ENCODE data around the gene FKBP1C.
"Not testable (repeated sequence)": the region's sequence is repeated elsewhere in the genome, so short reads cannot be mapped to it uniquely, and the experiment has no call there.

The FKBP1C gene

GRCh38 chr6:63211343-63211742, at the start of gene FKBP1C:
Gene FKBP1C, plus strand, starts transcription at chr6:63211469.
- DNase-seq: not testable (repeated sequence)

- not testable (repeated sequence) for DNase-seq
These were observed 47.0 kb upstream of the FKBP1C start for GRCh38 chr6:63164047-63164803.

- DNase-seq: no peak
These were observed 37.1 kb upstream of the FKBP1C start for GRCh38 chr6:63174173-63174572.

- DNase-seq: no peak
These were observed 35.1 kb upstream of the FKBP1C start for GRCh38 chr6:63176181-63176580.

DNA sequence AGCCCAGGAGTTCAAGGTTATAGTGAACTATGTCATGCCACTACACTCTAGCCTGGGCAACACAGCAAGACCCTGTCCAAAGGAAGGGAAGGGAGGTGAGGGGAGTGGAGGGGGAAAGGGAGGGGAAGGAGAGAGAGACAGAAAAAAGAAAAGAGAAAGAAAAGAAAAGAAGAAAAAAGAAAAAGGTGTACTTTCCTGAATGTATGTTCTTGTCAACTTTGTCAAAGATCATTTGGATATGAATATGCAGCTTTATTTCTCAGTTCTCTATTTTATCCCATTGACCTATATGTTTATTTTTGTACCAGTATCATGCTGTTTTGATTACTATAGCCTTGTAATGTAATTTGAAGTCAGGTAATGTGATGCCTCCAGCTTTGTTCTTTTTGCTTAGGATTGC, 30.9 kb upstream of the FKBP1C start:
- no peak for DNase-seq

DNA sequence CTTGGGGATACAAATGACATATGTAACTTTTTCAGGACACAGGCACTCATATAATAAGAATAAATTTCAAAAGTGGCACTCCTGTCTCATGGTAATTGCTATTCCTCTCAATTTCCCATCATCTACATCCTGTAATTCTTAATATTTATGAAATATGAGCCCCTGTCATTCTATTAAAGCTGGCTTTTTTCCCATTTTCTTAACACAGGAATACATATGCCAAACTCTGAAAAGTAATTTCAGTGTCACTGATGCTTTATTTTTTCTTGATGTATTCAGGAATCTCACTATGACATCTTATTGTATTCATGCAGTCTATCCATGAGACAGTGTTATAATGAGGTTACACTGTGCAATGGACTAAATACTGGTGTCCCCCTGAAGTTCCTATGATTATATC, 24.3 kb upstream of the FKBP1C start:
- no peak for DNase-seq

GRCh38 chr6:63188828-63189227, 22.4 kb upstream of the FKBP1C start:
- no peak for DNase-seq

DNA sequence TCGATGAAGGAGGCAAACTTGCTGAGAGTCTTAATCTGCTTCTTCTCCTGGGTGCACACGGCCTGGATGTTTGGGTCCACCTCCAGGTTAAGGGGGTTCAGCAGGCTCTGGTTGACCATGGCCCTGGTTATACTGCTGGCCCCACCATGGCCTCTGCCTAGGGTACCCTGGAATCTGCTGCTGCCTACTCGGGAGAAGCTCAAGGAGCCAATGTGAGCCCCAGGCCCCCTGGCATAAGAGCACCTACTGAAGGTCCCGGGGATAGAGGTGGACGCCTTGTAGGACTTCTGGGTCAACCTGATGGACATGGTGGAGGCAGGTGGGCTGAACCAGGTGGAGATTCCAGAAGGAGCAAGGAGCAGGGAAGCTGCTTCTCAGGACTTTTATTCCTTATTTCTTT, 17.9 kb upstream of the FKBP1C start:
- DNase-seq: no peak

GRCh38 chr6:63197741-63198140, 13.5 kb upstream of the FKBP1C start:
- DNase-seq: no peak

GRCh38 chr6:63213325-63213724, 2.1 kb downstream of the FKBP1C start:
- no peak for DNase-seq

DNA sequence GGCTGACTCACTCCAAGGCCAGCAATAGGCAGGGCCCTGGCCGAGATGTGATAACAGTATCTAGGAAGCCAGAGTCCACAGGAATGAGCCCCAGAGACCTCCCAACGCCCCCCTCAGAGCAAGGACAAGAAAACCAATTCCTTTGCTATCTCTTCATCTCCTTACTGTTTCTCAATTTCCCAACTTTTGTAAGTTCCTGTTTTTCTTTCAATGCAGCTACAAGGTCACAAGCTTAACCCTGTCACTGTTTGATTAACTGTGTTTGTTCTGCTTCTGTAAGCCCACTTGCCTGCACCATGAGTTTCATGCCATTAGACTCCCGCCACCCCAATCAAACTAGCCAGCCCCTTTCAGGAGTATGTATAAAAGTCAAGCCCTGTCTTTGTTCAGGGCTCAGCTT, 3.5 kb downstream of the FKBP1C start:
- no peak for DNase-seq

GRCh38 chr6:63224179-63224578, 12.9 kb downstream of the FKBP1C start:
- no peak for DNase-seq

DNA sequence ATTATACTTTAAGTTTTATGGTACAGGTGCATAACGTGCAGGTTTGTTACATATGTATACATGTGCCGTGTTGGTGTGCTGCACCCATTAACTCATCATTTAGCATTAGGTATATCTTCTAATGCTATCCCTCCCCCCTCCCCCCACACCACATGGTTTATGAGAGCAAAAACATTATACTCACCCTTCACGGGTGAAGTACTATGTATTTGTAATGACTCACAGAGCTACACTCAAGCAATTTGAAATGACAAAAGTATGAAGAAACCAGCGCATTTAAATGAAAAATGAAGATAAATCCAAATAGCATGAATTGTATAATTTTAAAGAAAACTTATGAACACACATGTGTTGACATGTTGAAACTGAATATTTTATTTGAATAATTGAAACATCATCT, 14.7 kb downstream of the FKBP1C start:
- DNase-seq: not testable (repeated sequence)

- not testable (repeated sequence) for DNase-seq
These were observed 16.9 kb downstream of the FKBP1C start for GRCh38 chr6:63227928-63228894.

GRCh38 chr6:63230027-63230426, 18.8 kb downstream of the FKBP1C start:
- not testable (repeated sequence) for DNase-seq

- not testable (repeated sequence) for DNase-seq
These were observed 19.2 kb downstream of the FKBP1C start for GRCh38 chr6:63230511-63230910.

DNA sequence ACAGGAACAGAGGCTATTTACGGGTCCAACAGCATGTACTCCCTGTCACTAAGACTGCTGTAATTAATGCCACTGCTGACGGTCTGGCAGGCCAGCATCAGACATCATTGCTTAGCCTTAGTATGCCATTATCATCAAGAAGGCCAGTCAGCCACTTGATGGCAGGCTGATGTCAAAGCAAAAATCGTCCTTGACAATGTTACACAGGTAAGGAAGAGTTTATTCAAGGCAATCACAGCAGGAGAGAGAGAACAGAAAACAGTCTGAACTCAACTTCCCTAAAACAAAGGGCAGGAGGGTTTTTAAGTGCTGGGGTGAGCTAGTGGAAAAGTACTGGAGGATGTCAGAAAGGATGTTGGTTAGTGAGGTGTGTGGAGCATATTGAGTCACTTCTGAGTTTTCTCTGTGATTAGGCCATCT, 25.1 kb downstream of the FKBP1C start:
- no peak for DNase-seq

DNA sequence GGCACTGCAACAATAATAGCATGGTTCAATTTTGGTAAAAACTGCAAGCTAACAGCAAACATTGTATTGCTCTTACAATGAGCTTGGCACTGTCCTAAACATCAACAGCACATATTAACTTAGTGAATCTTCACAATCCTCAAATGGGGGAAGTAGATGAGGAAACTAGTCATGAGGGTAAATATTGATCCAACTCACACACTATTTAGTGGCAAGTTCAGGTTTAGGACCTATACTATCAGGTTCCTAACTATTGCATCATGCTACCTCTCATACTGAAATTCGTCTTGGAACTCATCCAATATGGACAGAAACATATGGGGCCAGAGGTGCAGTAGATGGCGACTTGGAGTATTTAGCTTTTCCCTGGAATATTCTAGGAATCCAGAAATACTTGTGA, 34.2 kb downstream of the FKBP1C start:
- DNase-seq: no peak

DNA sequence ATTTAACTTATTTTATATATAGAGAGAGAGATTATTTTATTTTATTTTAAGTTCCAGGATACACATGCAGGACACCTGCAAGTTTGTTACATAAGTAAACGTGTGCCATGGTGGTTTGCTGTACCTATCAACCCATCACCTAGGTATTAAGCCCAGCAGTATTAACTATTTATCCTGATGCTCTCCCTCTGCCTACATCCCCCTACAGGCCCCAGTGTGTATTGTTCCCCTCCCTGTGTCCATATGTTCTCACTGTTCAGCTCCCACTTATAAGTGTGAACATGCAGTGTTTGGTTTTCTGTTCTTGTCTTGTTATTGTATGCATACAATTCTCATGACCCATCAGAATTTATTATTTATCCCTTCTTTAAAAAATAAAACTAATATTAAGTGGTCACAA, 34.6 kb downstream of the FKBP1C start:
- DNase-seq: no peak

DNA sequence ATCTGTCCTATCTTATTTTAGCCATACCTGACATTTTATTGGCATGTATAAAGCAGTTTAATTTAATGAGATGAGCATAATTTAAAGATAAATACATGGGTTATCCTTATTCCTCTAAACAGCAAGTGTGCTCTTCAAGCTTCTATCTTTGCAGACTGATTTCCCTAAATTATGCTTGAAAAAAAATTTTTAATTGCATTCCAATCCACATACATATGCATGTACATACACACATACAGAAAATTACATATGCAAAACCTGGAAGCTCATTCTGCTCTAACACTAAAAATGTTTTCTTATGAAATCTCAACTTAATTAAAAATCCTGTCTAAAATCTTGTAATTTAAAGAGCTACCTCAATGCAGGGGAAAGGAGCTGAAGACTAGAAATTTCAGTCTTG, 35.3 kb downstream of the FKBP1C start:
- DNase-seq: no peak

DNA sequence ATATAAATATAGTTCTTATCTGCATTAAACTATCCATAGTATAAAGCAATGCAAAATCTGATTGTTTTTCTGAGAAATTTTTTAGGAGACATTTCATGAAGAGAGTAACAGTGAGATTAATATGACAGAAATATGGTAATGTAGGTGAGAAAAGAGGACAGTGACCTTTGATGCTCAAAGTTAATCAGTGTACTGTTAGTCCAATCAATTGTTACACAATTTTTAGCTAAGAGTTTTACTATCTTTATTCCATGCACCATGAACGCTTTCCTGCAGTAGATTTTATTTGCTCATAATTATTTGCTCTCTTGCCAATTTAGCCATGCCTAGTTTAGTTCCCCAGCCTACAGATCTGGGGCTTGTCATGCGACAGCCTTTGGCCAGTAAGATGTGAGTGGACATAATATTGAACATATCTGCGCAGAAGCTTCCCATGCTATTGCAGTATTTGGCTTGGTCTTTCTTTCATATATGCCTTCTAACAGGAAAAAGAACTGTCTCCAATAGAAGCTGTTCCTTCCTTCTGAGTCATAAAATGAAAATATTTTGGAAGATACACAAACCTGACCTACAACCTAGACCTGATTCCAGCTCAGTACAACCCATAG, 38.7 kb downstream of the FKBP1C start:
- DNase-seq: no peak

DNA sequence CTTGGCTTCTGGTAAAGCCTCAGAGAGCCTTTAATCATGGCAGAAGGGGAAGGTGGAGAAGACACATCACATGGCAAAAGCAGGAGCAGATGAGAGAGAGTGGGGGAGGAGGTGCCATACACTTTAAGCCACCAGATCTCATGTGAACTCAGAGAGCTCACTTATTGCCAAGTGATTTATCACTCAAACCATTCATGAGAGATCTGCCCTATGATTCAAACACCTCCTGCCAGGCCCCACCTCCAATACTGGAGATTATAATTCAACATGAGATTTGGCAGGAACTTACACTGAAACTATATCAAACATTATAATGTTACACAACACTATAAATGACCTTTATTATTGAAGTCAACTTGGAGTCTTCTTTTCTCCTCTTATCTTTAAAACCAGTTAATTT, 47.9 kb downstream of the FKBP1C start:
- no peak for DNase-seq

DNA sequence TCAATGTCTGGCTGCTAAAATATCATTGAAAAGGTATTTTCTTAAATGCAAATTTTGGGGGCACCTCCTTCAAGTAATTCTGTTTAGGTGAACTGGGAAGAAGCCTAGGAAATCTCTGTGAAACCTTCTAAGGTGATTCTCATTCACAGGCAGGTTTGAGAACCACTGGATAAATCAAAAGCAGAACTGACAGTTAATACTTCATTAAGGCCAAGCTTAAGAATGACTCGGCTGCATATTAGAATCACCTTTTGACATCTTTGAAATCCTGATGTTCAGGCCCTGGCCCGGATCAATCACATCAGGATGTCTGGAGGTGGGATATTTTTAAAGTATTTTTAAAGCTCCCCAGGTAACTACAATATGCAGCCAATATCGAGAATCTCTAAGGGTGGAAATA, 50.6 kb downstream of the FKBP1C start:
- no peak for DNase-seq
